HepG2 (cell line): ENCODE results near the gene RIN3. TPM values are rescaled to one million over a fixed set of nuclear protein-coding genes. Genes with fewer than 3 reads are reported as not detected.

Experiments used
- ATAC-seq: fragments of 200-7000 bp; cut with Tn5 transposase; 3 replicates; pipeline ENCODE4 v1.9.1; 2020; ENCODE audit warnings: mild to moderate bottlenecking, moderate library complexity
- BruUV-seq: library from RNA; stranded (reverse); fragments of 400-500 nt; replicated peaks from 2 replicates; lab custom pipeline; 2021; lab: Mats Ljungman, UMichigan
- CTCF ChIA-PET: fragments of 300-600 bp; formaldehyde crosslinking; extraction: SDS; loops from one replicate; lab custom pipeline; 2021; ENCODE audit warnings: low total read pairs, inconsistent platforms, low intra/inter-chr PET ratio; lab: Yijun Ruan, JAX
- POLR2A ChIA-PET: fragments of 350-600 bp; sonication (Branson Sonifier 250); formaldehyde crosslinking; loops from one replicate; lab custom pipeline; 2020; ENCODE audit warnings: antibody characterized with exemption, inconsistent platforms; lab: Yijun Ruan, JAX
- DNase-seq: peaks from one replicate; pipeline ENCODE4 v3.0.0-alpha.2; 2015; ENCODE audit warnings: low spot score
- FAIRE-seq: peaks from 3 replicates; lab custom pipeline; 2011; peaks lifted over from hg19 to GRCh38; lab: Jason Lieb, UNC
- H2AFZ ChIP-seq: one replicate; pipeline ENCODE4 v1.6.1; 2011; ENCODE audit warnings: low read length, inconsistent platforms
- H3K27ac ChIP-seq: fragments of 300-600 bp; 3 replicates; pipeline ENCODE4 v1.8.0; 2011; ENCODE audit warnings: mixed run types, mild to moderate bottlenecking, mixed read lengths, low read length, inconsistent platforms; ENCODE audit not compliant: insufficient read depth; ENCODE audit errors: extremely low read length
- H3K27me3 ChIP-seq, 2 experiments: fragments of 200-600 bp in 1 of 2; 2 replicates in 1 of 2; 3 replicates in 1 of 2; pipeline versions ENCODE4 v1.6.0 to v1.8.0; 2011; ENCODE audit warnings: low read length in 2 of 2, mild to moderate bottlenecking in 2 of 2, moderate library complexity in 2 of 2, inconsistent platforms in 1 of 2; ENCODE audit not compliant: insufficient read depth in 2 of 2, control insufficient read depth in 1 of 2
- H3K36me3 ChIP-seq, 2 experiments: fragments of 200-600 bp in 1 of 2; replicated peaks in 1 of 2; 2 replicates in 1 of 2; 3 replicates in 1 of 2; pipeline versions ENCODE4 v1.5.1 to v1.8.0; 2011; ENCODE audit warnings: low read length in 2 of 2, inconsistent platforms in 1 of 2; ENCODE audit not compliant: insufficient read depth in 2 of 2, control insufficient read depth in 1 of 2
- H3K4me1 ChIP-seq: 2 replicates; pipeline ENCODE4 v1.5.1; 2012; ENCODE audit warnings: low read length, inconsistent platforms; ENCODE audit not compliant: insufficient read depth
- H3K4me2 ChIP-seq: 2 replicates; pipeline ENCODE4 v1.6.0; 2011; ENCODE audit warnings: low read depth, low read length, inconsistent platforms
- H3K4me3 ChIP-seq, 3 experiments: fragments of 200-600 bp in 1 of 3; sonication (generic), shearing (Covaris generic) in 1 of 3; replicated peaks in 1 of 3; 2 replicates each; pipeline ENCODE4 v1.5.1; 2011 to 2016; ENCODE audit warnings: low read length in 3 of 3, inconsistent platforms in 2 of 3, low read depth in 2 of 3, mild to moderate bottlenecking in 2 of 3, control low read depth in 1 of 3, mixed read lengths in 1 of 3; ENCODE audit not compliant: insufficient read depth in 1 of 3
- H3K79me2 ChIP-seq: one replicate; pipeline ENCODE4 v1.6.1; 2011; ENCODE audit warnings: low read length, inconsistent platforms; ENCODE audit not compliant: insufficient read depth
- H3K9ac ChIP-seq: 2 replicates; pipeline ENCODE4 v1.6.0; 2011; ENCODE audit warnings: mild to moderate bottlenecking, low read depth, low read length, inconsistent platforms; ENCODE audit not compliant: insufficient read depth
- H3K9me3 ChIP-seq: 2 replicates; pipeline ENCODE4 v1.5.1; 2012; ENCODE audit warnings: mild to moderate bottlenecking, low read length
- H4K20me1 ChIP-seq: 2 replicates; pipeline ENCODE4 v1.6.0; 2011; ENCODE audit warnings: inconsistent platforms, mild to moderate bottlenecking, low read length, moderate library complexity; ENCODE audit not compliant: insufficient read depth
- HNRNPL ChIP-seq: fragments of 200-400 bp; formaldehyde crosslinking; IDR thresholded peaks from 2 replicates; pipeline ENCODE4 v1.6.1; 2017; ENCODE audit warnings: mild to moderate bottlenecking, low read depth, low read length
- IRF2 ChIP-seq: IDR thresholded peaks from 2 replicates; pipeline ENCODE4 v1.6.1; 2018; ENCODE audit warnings: missing genetic modification reagents, missing compliant biosample characterization
- NPAS2 ChIP-seq: sonication (generic); formaldehyde crosslinking; IDR thresholded peaks from 2 replicates; pipeline ENCODE4 v1.8.0; 2022; ENCODE audit warnings: mild to moderate bottlenecking, missing genetic modification reagents, borderline replicate concordance
- SMYD3 ChIP-seq: sonication (generic); formaldehyde crosslinking; IDR thresholded peaks from 2 replicates; pipeline ENCODE4 v1.8.1; 2023; ENCODE audit warnings: mild to moderate bottlenecking, missing genetic modification reagents
- TMF1 ChIP-seq: sonication (generic); formaldehyde crosslinking; IDR thresholded peaks from 2 replicates; pipeline ENCODE4 v1.8.1; 2022; ENCODE audit warnings: low read depth, missing genetic modification reagents
- ZNF414 ChIP-seq: sonication (generic); formaldehyde crosslinking; IDR thresholded peaks from 2 replicates; pipeline ENCODE4 v1.5.0; 2020; ENCODE audit warnings: missing genetic modification reagents
- ZNF552 ChIP-seq: sonication (generic); formaldehyde crosslinking; IDR thresholded peaks from 2 replicates; pipeline ENCODE4 v1.9.0; 2022; ENCODE audit warnings: missing genetic modification reagents, mild to moderate bottlenecking, borderline replicate concordance
- WGBS: methylation state at CpG from one replicate; pipeline ENCODE4 v1.1.6; 2017; ENCODE audit warnings: low lambda C conversion rate; 5-methylcytosine and 5-hydroxymethylcytosine counted together
- in situ Hi-C: cut with HindIII; loops from 2 replicates; pipeline ENCODE4 v1.10.0; 2017; ENCODE audit warnings: low pct_unique_long_range_greater_than_20kb; ENCODE audit not compliant: extremely low pct_ligation_motif_present
- intact Hi-C: fragments of 100-400 bp; cut with micrococcal nuclease; formaldehyde crosslinking; loops from one replicate; pipeline ENCODE4 v1.10.0; 2022; ENCODE audit not compliant: unreplicated experiment
- polyA plus RNA-seq, 8 experiments: library from polyadenylated mRNA; depleted of rRNA in 3 of 8; stranded (reverse) in 7 of 8; unstranded in 1 of 8; fragments of >200 nt; fragmentation: Illumina TruSeq in 4 of 8; extraction: Trizol in 4 of 8; gene quantifications; 2 replicates each; pipeline versions ENCODE4 v1.2.1 to v1.2.3, GENCODE V29; 2011 to 2016; ENCODE audit warnings: low read depth in 4 of 8, missing spikeins in 1 of 8, mixed read lengths in 1 of 8; ENCODE audit not compliant: insufficient read depth in 1 of 8
- total RNA-seq, 5 experiments: library from RNA; depleted of rRNA; stranded (reverse); fragments of >200 nt; fragmentation: Illumina TruSeq; extraction: Trizol; gene quantifications; 2 replicates each; pipeline ENCODE4 v1.2.3, GENCODE V29; 2016; ENCODE audit warnings: low read depth in 1 of 5

RIN3 gene
- total and polyA plus RNA-seq, 2 of the 13 experiments (the other 11 are each of a cell fraction or from before 2014, with no cell fraction given) = 2.3 to 3.6 TPM

DNA sequence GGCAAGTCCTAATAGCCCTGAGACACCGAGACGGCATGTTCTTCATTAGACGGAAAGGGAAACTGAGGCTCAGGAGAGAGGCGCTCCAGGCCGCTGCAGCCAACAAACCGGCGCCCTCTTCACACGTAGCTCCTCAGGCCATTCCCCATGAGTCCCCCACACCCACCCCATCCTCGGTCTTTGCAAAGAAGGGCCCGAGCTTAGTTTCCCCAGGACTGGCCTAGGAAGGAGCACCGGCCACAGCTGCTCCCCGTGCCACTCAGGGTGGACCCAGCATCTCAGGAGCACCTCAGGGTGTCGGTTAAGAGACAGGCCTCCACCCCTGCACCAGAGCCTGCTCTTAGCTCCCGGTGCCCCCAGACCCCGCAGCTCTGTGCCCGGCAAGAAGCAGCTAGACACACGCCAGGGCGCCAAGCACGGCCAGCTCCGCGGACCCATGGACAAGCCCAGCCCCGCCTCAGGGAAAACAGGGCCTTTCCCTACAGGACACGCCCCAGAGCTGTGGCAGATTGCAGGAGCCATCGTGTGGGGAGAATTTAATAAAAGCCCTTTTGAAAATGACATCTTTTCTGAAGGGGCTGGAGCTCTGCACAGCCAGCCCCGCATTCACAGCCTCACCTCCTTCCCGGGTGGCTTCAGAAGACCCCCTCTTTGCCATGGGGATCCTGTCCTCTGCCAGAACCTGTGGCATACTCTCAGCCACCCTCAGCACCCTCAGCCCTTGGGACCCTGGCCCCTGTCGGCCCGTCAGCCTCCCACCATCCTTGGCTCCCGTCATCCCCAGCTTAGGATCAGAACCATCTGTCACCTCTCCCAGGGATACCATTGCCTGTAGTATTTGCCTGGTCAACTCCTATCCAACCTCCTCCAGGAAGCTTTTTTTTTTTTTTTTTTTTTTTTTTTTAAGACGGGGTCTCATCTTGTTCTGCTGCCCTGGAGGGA is 175.1 kb downstream of the RIN3 start:
- Histone ChIP-seq H3K4me3 (no peak overlapping the region), H3K4me2 (no peak overlapping the region), H3K4me1 (peaks cover 9% of the 10 kb centered on the region), H4K20me1 (peaks cover 7% of the 10 kb centered on the region; the same call in 1 of the 2 replicates), H3K79me2 (no peaks in the 10 kb centered on the region), H3K27ac (no peak overlapping the region), H3K9me3 (no peaks in the 10 kb centered on the region), H3K27me3 (no peaks in the 10 kb centered on the region), H2AFZ (no peak overlapping the region), H3K36me3 (peaks cover 5 to 6% of the 10 kb centered on the region in 2 experiments; a peak in 3 of 5 replicates), H3K9ac (no peak overlapping the region)
- CTCF ChIA-PET = no interaction called here
- DNase-seq = no peak
- 97% methylated on average over 25 of the region's 30 CpGs for WGBS
- intact Hi-C loops = no loop called here
- no peak for ATAC-seq
- POLR2A ChIA-PET = no interaction called here
- in situ Hi-C loops = no loop called here
- FAIRE-seq = no peak
- no peak for TF ChIP-seq IRF2
- TF ChIP-seq ZNF414 (CRISPR knock-in tag) = no peak
- TF ChIP-seq TMF1 = no peak
- TF ChIP-seq ZNF552 (CRISPR knock-in tag) = no peak
- no peak for TF ChIP-seq HNRNPL
- no peak for TF ChIP-seq SMYD3 (CRISPR knock-in tag)
- TF ChIP-seq NPAS2 (CRISPR knock-in tag) = no peak
- no TSS peak for BruUV-seq
